RPMI7951 (cell line): ENCODE measurements around the gene TCAF2. TPM values are rescaled to one million over a fixed set of nuclear protein-coding genes. Genes with fewer than 3 reads are reported as not detected.

Experiments
- total RNA-seq: library from RNA; depleted of rRNA; stranded (reverse); fragments of >200 nt; shearing (Covaris generic); gene quantifications from 2 replicates; pipeline ENCODE4 v1.2.3, GENCODE V29; 2014; rRNA removed

Gene TCAF2
- total RNA-seq, 1 experiment from 2014 or later, result 4.2 TPM

Other genes with a start within 250 kb of the TCAF2 start
- gene ZYX, start 239.6 kb upstream of the TCAF2 start, total RNA-seq, result 35.9 and 51.5 TPM in 2 replicates
- gene EPHA1, start 212.1 kb upstream of the TCAF2 start, total RNA-seq, result not detected in 2 replicates
- gene TAS2R60, start 177.5 kb upstream of the TCAF2 start, total RNA-seq, result not detected in 2 replicates
- not detected in 2 replicates for gene TAS2R41, start 143.1 kb upstream of the TCAF2 start, total RNA-seq
- 0.12 TPM in 1 of 2 replicates, not detected in the other for gene CTAGE15, start 49.2 kb upstream of the TCAF2 start, total RNA-seq
- 0.12 TPM in 1 of 2 replicates, not detected in the other for gene CTAGE6, start 136.7 kb downstream of the TCAF2 start, total RNA-seq